Measurements from ENCODE around the gene NOS3.
"Not testable (repeated sequence)": the region's sequence is repeated elsewhere in the genome, so short reads cannot be mapped to it uniquely, and the experiment has no call there.

NOS3 gene

DNA sequence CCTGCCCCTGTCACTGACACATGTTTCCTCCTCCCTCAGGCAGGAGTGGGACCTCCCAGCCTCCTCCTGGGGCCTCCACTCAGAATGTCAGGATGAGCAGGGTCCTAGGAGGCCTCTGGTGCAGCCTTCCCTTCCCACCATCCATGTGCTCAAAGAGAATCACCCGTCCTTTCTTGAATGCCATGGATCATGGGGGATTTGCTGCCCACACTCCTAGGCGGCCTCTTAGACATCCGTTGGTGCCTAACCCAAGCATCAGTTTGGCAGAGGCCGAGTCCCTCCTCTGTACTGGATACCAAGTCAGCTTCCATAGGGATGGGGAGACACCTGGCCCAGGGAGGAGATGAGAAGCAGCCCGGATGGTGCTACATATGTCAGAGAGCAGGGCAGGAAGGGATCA, 7.0 kb downstream of the NOS3 start:
- DNase-seq = no peak

GRCh38 chr7:150998341-150998740, 7.5 kb downstream of the NOS3 start:
- DNase-seq = no peak

GRCh38 chr7:150999001-150999400, 8.2 kb downstream of the NOS3 start:
- no peak for DNase-seq

DNA sequence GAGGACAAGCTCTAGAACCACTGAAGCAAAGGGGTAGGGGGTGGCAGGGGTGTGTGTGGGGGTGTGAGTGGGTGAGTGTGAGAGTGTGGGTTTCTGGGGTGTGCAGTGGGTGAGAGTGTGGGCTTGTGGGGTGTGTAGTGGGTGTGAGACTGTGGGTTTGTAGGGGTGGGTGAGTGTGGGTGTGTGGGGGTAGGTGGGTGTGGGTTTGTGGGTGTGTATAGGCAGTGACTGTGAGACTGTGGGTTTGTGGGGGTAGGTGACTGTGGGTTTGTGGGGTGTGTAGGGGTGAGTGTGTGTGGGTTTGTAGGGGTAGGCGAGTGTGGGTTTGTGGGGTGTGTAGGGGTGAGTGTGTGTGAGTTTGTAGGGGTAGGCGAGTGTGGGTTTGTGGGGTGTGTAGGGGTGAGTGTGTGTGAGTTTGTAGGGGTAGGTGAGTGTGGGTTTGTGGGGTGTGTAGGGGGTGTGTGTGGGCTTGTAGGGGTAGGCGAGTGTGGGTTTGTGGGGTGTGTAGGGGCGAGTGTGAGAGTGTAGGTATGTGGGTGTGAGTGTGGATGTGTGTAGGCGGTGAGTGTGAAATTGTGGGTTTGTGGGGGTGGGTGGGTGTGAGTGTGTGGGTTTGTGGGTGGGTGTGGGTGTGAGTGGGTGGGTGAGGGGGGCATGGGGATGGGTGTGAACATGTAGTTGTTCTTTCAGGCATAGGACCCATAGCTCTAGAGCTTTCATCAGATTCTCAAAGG, 8.8 kb downstream of the NOS3 start:
- no peak for DNase-seq

GRCh38 chr7:151000897-151001495, 10.2 kb downstream of the NOS3 start:
- no peak for DNase-seq

- no peak for DNase-seq
Observed at GRCh38 chr7:151001546-151001945, 10.7 kb downstream of the NOS3 start.

GRCh38 chr7:151003572-151003971, 12.8 kb downstream of the NOS3 start:
- DNase-seq = no peak

- no peak for DNase-seq
Observed at GRCh38 chr7:151005566-151005965, 14.7 kb downstream of the NOS3 start.

DNA sequence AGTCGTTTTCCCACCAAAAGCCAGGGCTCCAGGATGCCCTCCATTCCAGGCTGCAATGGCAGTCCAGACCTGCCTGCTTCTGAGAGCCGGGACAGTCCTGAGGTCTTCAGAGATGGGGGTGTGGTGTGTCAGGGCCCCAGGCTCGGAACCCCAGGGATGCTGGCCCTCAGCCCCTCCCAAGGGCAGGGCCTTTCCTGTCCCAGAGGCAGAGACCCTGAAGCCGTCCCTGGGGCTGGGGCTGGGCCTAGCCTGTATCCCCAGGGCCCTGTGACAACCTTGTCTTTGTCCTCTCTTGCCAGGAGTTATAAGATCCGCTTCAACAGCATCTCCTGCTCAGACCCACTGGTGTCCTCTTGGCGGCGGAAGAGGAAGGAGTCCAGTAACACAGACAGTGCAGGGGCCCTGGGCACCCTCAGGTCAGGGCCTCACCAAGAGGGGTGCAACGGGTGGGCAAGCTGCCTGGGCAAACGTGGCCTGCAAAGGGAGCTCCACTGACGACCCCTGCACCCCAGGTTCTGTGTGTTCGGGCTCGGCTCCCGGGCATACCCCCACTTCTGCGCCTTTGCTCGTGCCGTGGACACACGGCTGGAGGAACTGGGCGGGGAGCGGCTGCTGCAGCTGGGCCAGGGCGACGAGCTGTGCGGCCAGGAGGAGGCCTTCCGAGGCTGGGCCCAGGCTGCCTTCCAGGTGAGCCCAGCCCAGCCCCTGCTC, 15.9 kb downstream of the NOS3 start:
- DNase-seq = no peak

GRCh38 chr7:151007469-151007898, 16.7 kb downstream of the NOS3 start:
- DNase-seq = no peak

GRCh38 chr7:151008143-151008510, 17.3 kb downstream of the NOS3 start:
- DNase-seq = no peak

DNA sequence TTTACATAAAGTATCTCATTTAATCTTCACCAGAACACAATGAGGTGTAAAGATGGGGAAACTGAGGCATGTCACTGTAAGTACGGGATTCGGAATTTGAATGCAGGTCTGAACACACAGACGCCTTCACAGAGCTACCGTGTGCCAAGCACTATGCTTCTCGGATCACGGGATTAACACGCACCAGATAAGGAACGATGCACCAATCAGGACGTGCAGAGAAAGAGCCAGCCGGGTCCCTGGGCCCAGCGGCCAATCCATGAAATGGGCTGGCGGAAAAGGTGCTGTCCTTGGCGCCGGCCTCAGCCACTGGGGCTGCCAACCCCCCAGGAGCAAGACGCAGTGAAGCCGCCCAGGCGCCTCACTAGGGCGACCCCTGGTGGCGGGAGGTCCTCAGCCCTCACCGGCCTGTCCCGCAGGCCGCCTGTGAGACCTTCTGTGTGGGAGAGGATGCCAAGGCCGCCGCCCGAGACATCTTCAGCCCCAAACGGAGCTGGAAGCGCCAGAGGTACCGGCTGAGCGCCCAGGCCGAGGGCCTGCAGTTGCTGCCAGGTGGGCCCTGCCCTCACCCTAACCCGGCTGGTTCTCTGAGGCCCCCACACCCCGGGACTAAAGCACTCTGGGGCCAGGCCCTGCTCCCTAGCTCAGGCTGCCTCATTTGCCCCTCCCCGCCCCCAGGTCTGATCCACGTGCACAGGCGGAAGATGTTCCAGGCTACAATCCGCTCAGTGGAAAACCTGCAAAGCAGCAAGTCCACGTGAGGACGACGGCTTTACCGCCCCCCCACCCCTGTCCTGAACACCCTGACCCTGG, 17.9 kb downstream of the NOS3 start:
- DNase-seq = peak in 19 of 56 donors; percentile 3 to 59 (median 17)

GRCh38 chr7:151009327-151010036, 18.7 kb downstream of the NOS3 start:
- DNase-seq = no peak

DNA sequence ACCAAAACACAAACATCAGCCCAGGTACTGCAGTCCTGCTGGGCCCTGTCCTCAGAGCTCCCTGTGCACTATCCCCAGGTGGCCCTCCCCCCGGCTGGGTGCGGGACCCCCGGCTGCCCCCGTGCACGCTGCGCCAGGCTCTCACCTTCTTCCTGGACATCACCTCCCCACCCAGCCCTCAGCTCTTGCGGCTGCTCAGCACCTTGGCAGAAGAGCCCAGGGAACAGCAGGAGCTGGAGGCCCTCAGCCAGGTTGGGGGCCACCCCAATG, 19.2 kb downstream of the NOS3 start:
- no peak for DNase-seq

- DNase-seq = no peak
Observed at GRCh38 chr7:151010307-151011096, 19.7 kb downstream of the NOS3 start.

DNA sequence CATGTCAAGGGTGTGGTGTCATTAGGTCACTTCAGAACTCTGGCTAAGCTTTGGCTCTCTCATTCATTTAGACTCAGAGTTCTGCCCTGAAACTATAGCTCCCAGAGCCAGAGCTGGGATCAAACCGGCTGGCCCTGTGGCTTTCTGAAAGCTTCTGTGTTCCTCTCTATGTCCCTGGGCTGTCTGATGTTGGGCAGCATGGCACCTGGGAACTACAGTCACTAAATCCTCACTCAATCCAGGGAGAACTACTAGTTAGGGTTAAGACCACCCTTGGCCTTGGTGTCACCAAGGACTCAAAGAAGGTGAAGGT, 20.2 kb downstream of the NOS3 start:
- no peak for DNase-seq

GRCh38 chr7:151011616-151012015, 20.8 kb downstream of the NOS3 start:
- DNase-seq = not testable (repeated sequence)

GRCh38 chr7:151012031-151012692, 21.3 kb downstream of the NOS3 start:
- no peak for DNase-seq

DNA sequence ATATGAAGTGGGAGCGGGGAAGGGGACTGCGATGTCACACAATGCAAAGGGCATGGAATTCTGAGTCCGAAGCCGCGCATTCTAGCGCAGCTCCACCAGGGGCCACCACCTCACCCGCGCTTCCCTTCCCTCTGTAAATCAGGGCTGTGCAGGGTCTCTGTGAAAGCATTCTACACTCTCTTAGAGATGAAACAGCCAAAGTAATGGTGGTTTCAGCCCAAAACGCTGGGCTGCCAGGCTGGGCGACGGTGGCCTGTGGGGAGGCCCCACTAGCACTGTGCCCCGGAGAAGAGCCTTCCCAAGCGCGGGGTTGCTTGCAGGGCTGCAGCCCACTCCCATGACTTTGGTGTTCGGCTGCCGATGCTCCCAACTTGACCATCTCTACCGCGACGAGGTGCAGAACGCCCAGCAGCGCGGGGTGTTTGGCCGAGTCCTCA, 22.1 kb downstream of the NOS3 start:
- peak in 1 of 56 donors; percentile 12 for DNase-seq

GRCh38 chr7:151013356-151013732, 22.5 kb downstream of the NOS3 start:
- DNase-seq = no peak

All from amygdala (tissue), 56 donors.